GM19463 (cell line): Measurements from ENCODE around the gene SEC14L1.
A peak's percentile ranks its signal among the peaks of the same experiment; 100 is the strongest.

ENCODE experiments used
- ATAC-seq: cut with Tn5 transposase; IDR thresholded peaks from one replicate; pipeline ENCODE4 v1.9.1; 2021; ENCODE audit warnings: mild to moderate bottlenecking, moderate library complexity; ENCODE audit not compliant: unreplicated experiment

Gene SEC14L1

GRCh38 chr17:77188084-77189066, 47.6 kb downstream of the SEC14L1 start:
- ATAC-seq = no peak

- peak; percentile 56 for ATAC-seq
Measured at GRCh38 chr17:77189148-77189547, 48.4 kb downstream of the SEC14L1 start.

- ATAC-seq = no peak
Measured at GRCh38 chr17:77190576-77190975, 49.8 kb downstream of the SEC14L1 start.

- ATAC-seq = no peak
Measured at GRCh38 chr17:77191244-77191643, 50.5 kb downstream of the SEC14L1 start.

GRCh38 chr17:77193653-77194052, 52.9 kb downstream of the SEC14L1 start:
- no peak for ATAC-seq

GRCh38 chr17:77194179-77194578, 53.4 kb downstream of the SEC14L1 start:
- no peak for ATAC-seq

- no peak for ATAC-seq
Measured at GRCh38 chr17:77196251-77196650, 55.5 kb downstream of the SEC14L1 start.

- no peak for ATAC-seq
Measured at GRCh38 chr17:77197115-77197514, 56.3 kb downstream of the SEC14L1 start.

GRCh38 chr17:77200711-77201110, 59.9 kb downstream of the SEC14L1 start:
- no peak for ATAC-seq

GRCh38 chr17:77203436-77203835, 62.7 kb downstream of the SEC14L1 start:
- ATAC-seq = no peak

GRCh38 chr17:77203846-77204245, 63.1 kb downstream of the SEC14L1 start:
- ATAC-seq = no peak

- ATAC-seq = no peak
Measured at GRCh38 chr17:77204536-77204935, 63.8 kb downstream of the SEC14L1 start.

GRCh38 chr17:77205396-77206125, 64.8 kb downstream of the SEC14L1 start:
- no peak for ATAC-seq

GRCh38 chr17:77206158-77206956, 65.6 kb downstream of the SEC14L1 start:
- no peak for ATAC-seq

GRCh38 chr17:77207689-77208216, 67.0 kb downstream of the SEC14L1 start:
- ATAC-seq = no peak

- no peak for ATAC-seq
Measured at GRCh38 chr17:77208217-77208808, 67.5 kb downstream of the SEC14L1 start.

GRCh38 chr17:77208856-77209255, 68.1 kb downstream of the SEC14L1 start:
- ATAC-seq = no peak

- no peak for ATAC-seq
Measured at GRCh38 chr17:77209330-77209748, 68.6 kb downstream of the SEC14L1 start.

- ATAC-seq = no peak
Measured at GRCh38 chr17:77210331-77210730, 69.6 kb downstream of the SEC14L1 start.

- no peak for ATAC-seq
Measured at GRCh38 chr17:77210946-77211541, 70.3 kb downstream of the SEC14L1 start.
